Stimulated activated CD4-positive, alpha-beta T cell treated with anti-CD3 and anti-CD28 coated beads, Interleukin-2, amount 100 ng/mL, for 48 hours (primary cell): Measurements from ENCODE around the gene NHSL1.

Source experiments
- DNase-seq, 2 donors: peaks; one replicate each; pipeline ENCODE4 v3.0.0-alpha.2; 2020

NHSL1 gene

GRCh38 chr6:138397128-138398122 lies 101.9 kb downstream of the NHSL1 start:
- DNase-seq = no peak

GRCh38 chr6:138396709-138397108 lies 102.6 kb downstream of the NHSL1 start:
- no peak for DNase-seq

DNA sequence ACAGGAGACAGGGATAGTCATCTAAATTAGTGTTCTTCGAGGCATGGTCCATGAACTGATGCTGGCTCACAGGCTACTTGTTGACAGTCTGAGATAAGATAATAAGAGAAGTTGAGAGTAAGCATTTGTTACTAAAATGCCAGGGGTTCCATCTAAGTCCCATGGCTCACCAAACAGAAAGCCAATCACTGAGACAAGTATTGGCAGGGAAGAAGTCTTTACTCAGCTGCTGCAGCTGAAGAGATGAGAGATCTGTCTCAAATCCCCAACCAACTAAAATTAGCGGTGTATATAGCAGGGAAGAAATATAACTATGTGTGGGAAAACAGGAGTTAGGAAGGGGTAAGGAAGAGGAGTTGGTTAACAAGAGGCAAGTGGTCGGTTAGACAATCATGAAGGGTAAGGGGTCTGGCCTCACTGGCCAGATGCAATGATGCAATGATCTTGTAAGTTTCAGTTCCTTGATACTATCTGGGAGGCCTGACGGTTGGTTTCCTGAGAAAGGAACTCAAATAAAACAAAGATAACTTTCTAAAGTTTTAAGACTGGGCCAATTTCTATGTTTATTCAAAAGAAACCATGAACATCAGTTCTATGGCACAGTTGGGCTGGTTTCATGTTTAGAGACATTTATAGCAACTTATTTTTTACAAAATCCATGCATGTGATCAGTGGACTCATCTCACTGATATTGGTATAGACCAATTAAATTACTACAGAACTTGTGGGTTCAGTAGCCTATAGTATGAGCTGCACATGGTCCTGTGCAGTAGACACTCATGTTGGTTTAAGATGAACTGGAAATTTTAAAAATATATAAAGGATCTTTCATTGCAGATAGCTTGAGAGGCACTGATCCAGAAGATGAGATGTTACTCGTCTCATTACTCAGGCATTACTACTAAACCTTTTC lies 105.2 kb downstream of the NHSL1 start:
- no peak for DNase-seq

- DNase-seq = no peak
These were observed 109.7 kb downstream of the NHSL1 start for GRCh38 chr6:138389551-138389950.

- no peak for DNase-seq
These were observed 111.5 kb downstream of the NHSL1 start for GRCh38 chr6:138387577-138388368.

- DNase-seq = no peak
These were observed 112.4 kb downstream of the NHSL1 start for GRCh38 chr6:138386897-138387296.

GRCh38 chr6:138383776-138384175 lies 115.5 kb downstream of the NHSL1 start:
- DNase-seq = no peak

GRCh38 chr6:138382498-138383265 lies 116.6 kb downstream of the NHSL1 start:
- DNase-seq = no peak

DNA sequence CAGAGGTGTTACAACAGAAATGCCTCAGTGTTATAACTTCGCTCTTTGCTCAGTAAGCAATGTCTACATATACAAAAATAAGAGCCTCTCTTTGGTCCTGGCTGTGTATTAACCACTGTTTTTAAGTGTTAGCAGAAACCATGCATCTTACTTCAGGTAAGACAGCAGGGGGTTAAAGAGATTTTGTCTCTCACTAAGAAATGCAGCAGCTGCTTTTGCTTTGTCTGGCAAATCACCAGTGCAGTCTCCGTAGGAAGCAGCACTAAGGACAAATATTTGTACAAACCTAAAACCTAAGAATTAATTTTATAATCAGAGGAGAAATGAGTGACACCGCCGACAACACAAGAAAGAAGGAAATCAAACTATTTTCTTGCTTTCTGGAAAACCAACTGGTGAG lies 120.8 kb downstream of the NHSL1 start:
- DNase-seq = no peak

DNA sequence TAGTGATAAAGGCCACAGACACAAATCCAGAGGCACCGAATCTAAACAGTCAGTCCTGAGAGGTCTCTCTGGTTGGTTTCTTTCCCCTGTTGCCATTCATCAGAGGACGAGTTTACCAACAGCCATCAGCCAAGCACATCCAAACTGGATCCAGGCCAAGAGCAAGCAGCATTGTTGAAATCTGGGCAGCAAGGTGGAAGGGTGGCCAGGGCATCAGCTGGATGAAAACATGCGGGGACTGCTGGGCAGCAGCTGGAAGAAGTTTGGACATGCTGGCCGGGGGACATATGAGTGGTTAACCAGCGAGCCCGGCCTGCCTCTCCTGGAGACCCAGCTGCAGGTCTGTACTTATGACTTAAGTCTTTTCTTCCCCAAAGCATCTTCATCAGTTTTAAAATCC lies 121.5 kb downstream of the NHSL1 start, which contains the start of gene SMIM28:
TSS of gene SMIM28 (plus strand) at position 62 of the 400 bp plus-strand sequence. CDS start at position 230, 168 bp downstream.
- no peak for DNase-seq

GRCh38 chr6:138377042-138377441 lies 122.3 kb downstream of the NHSL1 start:
- no peak for DNase-seq

GRCh38 chr6:138374815-138375214 lies 124.5 kb downstream of the NHSL1 start:
- DNase-seq = no peak

GRCh38 chr6:138374230-138374629 lies 125.1 kb downstream of the NHSL1 start:
- DNase-seq = no peak

DNA sequence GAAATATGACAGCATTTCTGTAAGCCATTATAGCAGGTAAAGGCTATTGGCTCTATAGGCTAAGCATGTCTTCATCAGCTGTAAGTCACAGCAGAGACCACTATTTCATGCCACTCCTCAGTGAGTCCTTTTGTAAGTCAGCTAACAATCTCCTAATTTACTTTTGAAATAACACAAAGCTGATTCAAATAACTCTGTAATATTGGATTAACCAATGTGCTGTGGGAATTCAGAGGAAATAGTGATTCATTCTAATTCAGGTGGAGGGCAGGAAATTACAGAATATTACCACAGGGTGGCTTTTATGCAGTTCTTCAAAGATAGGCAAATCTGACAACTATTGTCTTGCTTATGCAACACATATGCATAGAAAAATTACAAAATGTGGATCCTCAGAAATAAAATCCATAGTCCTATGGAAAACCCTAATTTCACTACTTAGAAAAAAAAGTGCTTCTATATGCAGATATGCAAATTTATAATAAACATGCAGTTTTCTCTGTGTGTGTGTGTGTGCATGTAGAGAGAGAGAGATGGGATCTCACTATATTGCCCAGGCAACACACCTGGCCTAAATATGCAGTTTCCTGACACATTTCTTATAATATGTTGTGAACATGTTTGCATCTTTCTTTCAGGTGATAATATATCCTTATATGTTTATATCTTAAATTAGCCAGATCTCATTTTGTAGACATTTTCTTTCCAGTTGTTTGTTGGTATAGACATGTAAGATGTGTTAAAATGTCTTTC lies 126.4 kb downstream of the NHSL1 start:
- no peak for DNase-seq
